Keratinocyte (primary cell): ENCODE measurements around the gene GIT2.

ENCODE experiments used
- CTCF ChIP-seq, 3 experiments: IDR thresholded peaks in 1 of 3; conservative IDR thresholded peaks in 1 of 3; optimal IDR thresholded peaks in 1 of 3; 2 replicates in 2 of 3; 3 replicates in 1 of 3; pipeline versions ENCODE3 to v1.5.1; 2011; ENCODE audit warnings: low read length in 3 of 3, mild to moderate bottlenecking in 3 of 3, moderate library complexity in 2 of 3, control low read depth in 1 of 3, inconsistent platforms in 1 of 3; ENCODE audit not compliant: insufficient read depth in 2 of 3; ENCODE audit errors: extremely low read depth in 1 of 3
- EZH2 ChIP-seq: IDR thresholded peaks from one replicate; pipeline ENCODE4 v1.6.1; 2012; ENCODE audit warnings: inconsistent platforms, mild to moderate bottlenecking, low read length, moderate library complexity

- TF ChIP-seq CTCF (optimal IDR thresholded peaks at IDR 0.05 in 1 of 3, IDR thresholded peaks at IDR 0.05 in 1 of 3, conservative IDR thresholded peaks at IDR 0.05 in 1 of 3; ENCODE audit: extremely low read depth in 1 of 3, insufficient read depth in 2 of 3, low read length in 3 of 3) (no peak), EZH2 (no peak)
These were observed 102.7 kb downstream of the GIT2 start for GRCh38 chr12:109893261-109893995.
